Measurements from ENCODE around the gene MEN1.

GRCh38 chr11:64799623-64800302 is 10.6 kb downstream of the MEN1 start:
- TF ChIP-seq CTCF (IDR thresholded peaks at IDR 0.05) (no peak), POLR2A (IDR thresholded peaks at IDR 0.05) (no peak)
